Right lung (tissue), 5 donors: Measurements from ENCODE around the gene AMBP. TPM values are rescaled to one million over a fixed set of nuclear protein-coding genes. Genes with fewer than 3 reads are reported as not detected.
"Not testable (repeated sequence)": the region's sequence is repeated elsewhere in the genome, so short reads cannot be mapped to it uniquely, and the experiment has no call there.

Source experiments
- DNase-seq, 2 donors: peaks; one replicate each; pipeline ENCODE4 v3.0.0-alpha.2; 2013
- polyA plus RNA-seq, 5 donors: library from polyadenylated mRNA; unstranded; fragments of 120-200 nt; gene quantifications; one replicate each; pipeline versions ENCODE4 v1.2.1 to v1.2.3, GENCODE V29; 2013; ENCODE audit warnings: inconsistent platforms in 1 of 5, low replicate concordance in 1 of 5; ENCODE audit not compliant: insufficient read length in 5 of 5, insufficient read depth in 1 of 5

Gene AMBP
- polyA plus RNA-seq, 5 donors = 1.8 to 19.0 (median 2.4) TPM

- DNase-seq = no peak
Observed at GRCh38 chr9:114053246-114054005, 24.7 kb downstream of the AMBP start.

GRCh38 chr9:114051706-114052105 is 26.4 kb downstream of the AMBP start:
- DNase-seq = no peak

GRCh38 chr9:114051281-114051680 is 26.8 kb downstream of the AMBP start:
- DNase-seq = no peak

GRCh38 chr9:114050646-114051045 is 27.5 kb downstream of the AMBP start:
- DNase-seq = no peak

- DNase-seq = no peak
Observed at GRCh38 chr9:114050226-114050568, 27.9 kb downstream of the AMBP start.

- no peak for DNase-seq
Observed at GRCh38 chr9:114049441-114050225, 28.5 kb downstream of the AMBP start.

GRCh38 chr9:114048533-114049415 is 29.3 kb downstream of the AMBP start:
- no peak for DNase-seq

GRCh38 chr9:114047717-114048116 is 30.4 kb downstream of the AMBP start:
- DNase-seq = no peak

- no peak for DNase-seq
Observed at GRCh38 chr9:114046875-114047274, 31.2 kb downstream of the AMBP start.

GRCh38 chr9:114046237-114046755 is 31.8 kb downstream of the AMBP start:
- DNase-seq = no peak

GRCh38 chr9:114043660-114044059 is 34.4 kb downstream of the AMBP start:
- not testable (repeated sequence) for DNase-seq

- DNase-seq = no peak
Observed at GRCh38 chr9:114039484-114039883, 38.6 kb downstream of the AMBP start.

GRCh38 chr9:114038724-114039313 is 39.3 kb downstream of the AMBP start:
- no peak for DNase-seq

- no peak for DNase-seq
Observed at GRCh38 chr9:114037961-114038723, 40.0 kb downstream of the AMBP start.

- no peak for DNase-seq
Observed at GRCh38 chr9:114037249-114037648, 40.9 kb downstream of the AMBP start.

GRCh38 chr9:114035845-114036801 is 42.0 kb downstream of the AMBP start:
- no peak for DNase-seq

- DNase-seq = no peak
Observed at GRCh38 chr9:114035221-114035844, 42.8 kb downstream of the AMBP start.

- DNase-seq = no peak
Observed at GRCh38 chr9:114034661-114035062, 43.4 kb downstream of the AMBP start.

GRCh38 chr9:114034196-114034595 is 43.9 kb downstream of the AMBP start:
- no peak for DNase-seq
